Stimulated activated CD8-positive, alpha-beta memory T cell treated with anti-CD3 and anti-CD28 coated beads, Interleukin-7, amount 100 ng/mL, for 48 hours (primary cell): Measurements from ENCODE around the gene FKBP11.
A peak's percentile ranks its signal among the peaks of the same experiment; 100 is the strongest.

ENCODE experiments used
- DNase-seq, 2 donors: peaks; one replicate each; pipeline ENCODE4 v3.0.0-alpha.2; 2020; ENCODE audit warnings: low read depth in 1 of 2; ENCODE audit errors: extremely low read depth in 1 of 2

The FKBP11 gene

GRCh38 chr12:48925304-48926011, at the start of gene FKBP11:
Gene FKBP11, minus strand, starts transcription at chr12:48925492. Its CDS starts 64 bp downstream, at chr12:48925428.
- peak; percentile 68 to 78 for DNase-seq

GRCh38 chr12:48973941-48974673, 48.8 kb upstream of the FKBP11 start:
- no peak for DNase-seq

- DNase-seq: no peak
Observed at GRCh38 chr12:48973531-48973930, 48.2 kb upstream of the FKBP11 start.

- no peak for DNase-seq
Observed at GRCh38 chr12:48972952-48973483, 47.7 kb upstream of the FKBP11 start.

GRCh38 chr12:48972213-48972951, 47.1 kb upstream of the FKBP11 start:
- peak; percentile 62 to 68 for DNase-seq

- no peak for DNase-seq
Observed at GRCh38 chr12:48970702-48971334, 45.5 kb upstream of the FKBP11 start.

GRCh38 chr12:48969833-48970701, 44.8 kb upstream of the FKBP11 start:
- no peak for DNase-seq

- no peak for DNase-seq
Observed at GRCh38 chr12:48969160-48969771, 44.0 kb upstream of the FKBP11 start.

- no peak for DNase-seq
Observed at GRCh38 chr12:48968467-48968866, 43.2 kb upstream of the FKBP11 start.

- no peak for DNase-seq
Observed at GRCh38 chr12:48967991-48968390, 42.7 kb upstream of the FKBP11 start.

- DNase-seq: no peak
Observed at GRCh38 chr12:48966177-48966895, 41.0 kb upstream of the FKBP11 start.

- no peak for DNase-seq
Observed at GRCh38 chr12:48965298-48965838, 40.1 kb upstream of the FKBP11 start.

GRCh38 chr12:48961801-48962200, 36.5 kb upstream of the FKBP11 start:
- no peak for DNase-seq

GRCh38 chr12:48961331-48961730, 36.0 kb upstream of the FKBP11 start:
- DNase-seq: no peak

- DNase-seq: no peak
Observed at GRCh38 chr12:48960834-48961233, 35.5 kb upstream of the FKBP11 start.

GRCh38 chr12:48958049-48958388, 32.7 kb upstream of the FKBP11 start:
- no peak for DNase-seq

GRCh38 chr12:48957141-48958048, 32.1 kb upstream of the FKBP11 start, which contains the start of gene ARF3:
Gene ARF3, minus strand, starts transcription at chr12:48957487. Its CDS starts 16,392 bp downstream, at chr12:48941095.
- peak; percentile 76 to 87 for DNase-seq
